SU-DHL-6 (cell line): ENCODE measurements around the gene PPM1H.

ENCODE experiments used
- EZH2phosphoT487 ChIP-seq: fragments of 200-600 bp; sonication (generic), shearing (Covaris generic); conservative IDR thresholded peaks from 2 replicates; pipeline ENCODE4 v1.6.1; 2018; ENCODE audit warnings: mild to moderate bottlenecking, antibody characterized with exemption, low read length, moderate library complexity, mixed read lengths
- TF ChIP-seq, protein P1 (sequence below): fragments of 200-600 bp; sonication (generic); IDR thresholded peaks from one replicate; pipeline ENCODE4 v1.5.1; 2017; ENCODE audit warnings: antibody characterized with exemption, mild to moderate bottlenecking, low read length, moderate library complexity; ENCODE audit not compliant: insufficient read depth, poor library complexity, severe bottlenecking

DNA sequence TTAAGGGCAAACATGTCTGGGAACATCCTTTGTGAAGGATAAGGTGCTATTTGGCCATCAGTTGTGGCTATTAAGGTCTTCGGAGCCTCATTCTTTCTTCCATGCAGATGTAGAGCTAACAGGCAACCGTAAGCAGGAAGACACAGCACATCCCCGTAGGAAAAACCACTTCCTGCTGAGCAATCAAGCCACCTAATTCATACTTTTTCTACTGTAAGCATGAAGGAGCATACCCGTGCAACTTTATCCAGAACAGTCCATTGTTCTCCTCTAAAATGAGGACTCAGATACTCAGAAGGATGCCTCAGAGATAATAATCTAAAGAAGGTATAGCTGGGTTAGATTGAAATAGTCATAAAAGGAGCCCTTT, 232.0 kb downstream of the PPM1H start:
- TF ChIP-seq, protein P1, sequence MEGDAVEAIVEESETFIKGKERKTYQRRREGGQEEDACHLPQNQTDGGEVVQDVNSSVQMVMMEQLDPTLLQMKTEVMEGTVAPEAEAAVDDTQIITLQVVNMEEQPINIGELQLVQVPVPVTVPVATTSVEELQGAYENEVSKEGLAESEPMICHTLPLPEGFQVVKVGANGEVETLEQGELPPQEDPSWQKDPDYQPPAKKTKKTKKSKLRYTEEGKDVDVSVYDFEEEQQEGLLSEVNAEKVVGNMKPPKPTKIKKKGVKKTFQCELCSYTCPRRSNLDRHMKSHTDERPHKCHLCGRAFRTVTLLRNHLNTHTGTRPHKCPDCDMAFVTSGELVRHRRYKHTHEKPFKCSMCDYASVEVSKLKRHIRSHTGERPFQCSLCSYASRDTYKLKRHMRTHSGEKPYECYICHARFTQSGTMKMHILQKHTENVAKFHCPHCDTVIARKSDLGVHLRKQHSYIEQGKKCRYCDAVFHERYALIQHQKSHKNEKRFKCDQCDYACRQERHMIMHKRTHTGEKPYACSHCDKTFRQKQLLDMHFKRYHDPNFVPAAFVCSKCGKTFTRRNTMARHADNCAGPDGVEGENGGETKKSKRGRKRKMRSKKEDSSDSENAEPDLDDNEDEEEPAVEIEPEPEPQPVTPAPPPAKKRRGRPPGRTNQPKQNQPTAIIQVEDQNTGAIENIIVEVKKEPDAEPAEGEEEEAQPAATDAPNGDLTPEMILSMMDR: no peak
- no peak for TF ChIP-seq EZH2phosphoT487
